GM18526 (cell line): ENCODE data around the gene DIPK1A.

ENCODE experiments used
- POLR2A ChIP-seq: IDR thresholded peaks from 3 replicates; pipeline ENCODE4 v1.6.1; 2011; ENCODE audit not compliant: insufficient read length; ENCODE audit errors: extremely low read depth

Gene DIPK1A

GRCh38 chr1:92944901-92945747 lies 16.1 kb downstream of the DIPK1A start:
- no peak for TF ChIP-seq POLR2A

GRCh38 chr1:92943502-92943847 lies 17.8 kb downstream of the DIPK1A start:
- no peak for TF ChIP-seq POLR2A

GRCh38 chr1:92940541-92940940 lies 20.7 kb downstream of the DIPK1A start:
- TF ChIP-seq POLR2A = no peak

- no peak for TF ChIP-seq POLR2A
These were observed 23.5 kb downstream of the DIPK1A start for GRCh38 chr1:92937731-92938130.

GRCh38 chr1:92936865-92937264 lies 24.4 kb downstream of the DIPK1A start:
- no peak for TF ChIP-seq POLR2A

GRCh38 chr1:92934395-92935378 lies 26.6 kb downstream of the DIPK1A start:
- no peak for TF ChIP-seq POLR2A

GRCh38 chr1:92933459-92933858 lies 27.8 kb downstream of the DIPK1A start:
- TF ChIP-seq POLR2A = no peak

- TF ChIP-seq POLR2A = no peak
These were observed 29.6 kb downstream of the DIPK1A start for GRCh38 chr1:92931691-92932090.

- TF ChIP-seq POLR2A = no peak
These were observed 31.8 kb downstream of the DIPK1A start for GRCh38 chr1:92929461-92929860.

GRCh38 chr1:92927870-92928269 lies 33.4 kb downstream of the DIPK1A start:
- no peak for TF ChIP-seq POLR2A

- no peak for TF ChIP-seq POLR2A
These were observed 34.4 kb downstream of the DIPK1A start for GRCh38 chr1:92926873-92927272.

GRCh38 chr1:92924501-92924900 lies 36.8 kb downstream of the DIPK1A start:
- TF ChIP-seq POLR2A = no peak

GRCh38 chr1:92923664-92924063 lies 37.6 kb downstream of the DIPK1A start:
- no peak for TF ChIP-seq POLR2A

GRCh38 chr1:92922356-92923035 lies 38.8 kb downstream of the DIPK1A start:
- no peak for TF ChIP-seq POLR2A

GRCh38 chr1:92921031-92922023 lies 39.9 kb downstream of the DIPK1A start:
- TF ChIP-seq POLR2A = no peak

GRCh38 chr1:92916899-92917298 lies 44.4 kb downstream of the DIPK1A start:
- TF ChIP-seq POLR2A = no peak
